ENCODE measurements around the gene FAM161B. TPM values are rescaled to one million over a fixed set of nuclear protein-coding genes. Genes with fewer than 3 reads are reported as not detected.
"Not testable (repeated sequence)": the region's sequence is repeated elsewhere in the genome, so short reads cannot be mapped to it uniquely, and the experiment has no call there.

FAM161B gene
- polyA plus RNA-seq, 4 donors = 2.0 to 5.1 (median 3.1) TPM

- peak overlapping the region in 1 of 3 donors; percentile 32 for H3K27ac ChIP-seq (ENCODE audit: low read depth in 1 of 3, low read length in 2 of 3)
- FAIRE-seq = no peak
- WGBS, 3 donors = 16 to 44% (median 41%) methylated on average over 4 of the region's 4 CpGs
- H3K9me3 ChIP-seq (ENCODE audit: control insufficient read depth in 2 of 2, insufficient read depth in 1 of 2, low read depth in 1 of 2, low read length in 1 of 2) = no peaks in the 10 kb centered on the region
- peak in 1 of 2 donors; percentile 54 for DNase-seq
- peaks cover 2 to 19% (median 5%) of the 10 kb centered on the region in 3 donors for H3K4me1 ChIP-seq (ENCODE audit: control insufficient read depth in 3 of 3, insufficient read depth in 2 of 3, low read depth in 1 of 3, low read length in 2 of 3)
- H3K4me3 ChIP-seq (ENCODE audit: low read depth in 1 of 3, low read length in 3 of 3) = no peak overlapping the region
- peaks cover 3 to 32% (median 7%) of the 10 kb centered on the region in 3 donors for H3K36me3 ChIP-seq (ENCODE audit: control insufficient read depth in 3 of 3, insufficient read depth in 2 of 3, low read depth in 1 of 3, low read length in 3 of 3)
- H3K27me3 ChIP-seq (ENCODE audit: control insufficient read depth in 3 of 3, insufficient read depth in 3 of 3, low read length in 3 of 3) = no peaks in the 10 kb centered on the region
Observed at GRCh38 chr14:73991092-73991491, 41.2 kb upstream of the FAM161B start.

- WGBS, 3 donors = 33 to 68% (median 58%) methylated on average over 5 to 7 of the region's 7 CpGs
- DNase-seq = peak in 1 of 2 donors; percentile 24
- Histone ChIP-seq H3K36me3 (ENCODE audit: control insufficient read depth in 3 of 3, insufficient read depth in 2 of 3, low read depth in 1 of 3, low read length in 3 of 3) (peaks cover 5 to 41% (median 7%) of the 10 kb centered on the region in 3 donors), H3K4me1 (ENCODE audit: control insufficient read depth in 3 of 3, insufficient read depth in 2 of 3, low read depth in 1 of 3, low read length in 2 of 3) (peaks cover 2 to 14% (median 5%) of the 10 kb centered on the region in 3 donors), H3K27ac (ENCODE audit: low read depth in 1 of 3, low read length in 2 of 3) (peak overlapping the region in 1 of 3 donors; percentile 55)
- not testable (repeated sequence) for FAIRE-seq; H3K4me3 ChIP-seq (ENCODE audit: low read depth in 1 of 3, low read length in 3 of 3); H3K27me3 ChIP-seq (ENCODE audit: control insufficient read depth in 3 of 3, insufficient read depth in 3 of 3, low read length in 3 of 3); H3K9me3 ChIP-seq (ENCODE audit: control insufficient read depth in 2 of 2, insufficient read depth in 1 of 2, low read depth in 1 of 2, low read length in 1 of 2)
Observed at GRCh38 chr14:73988656-73989055, 38.8 kb upstream of the FAM161B start.

GRCh38 chr14:73988065-73988464 lies 38.2 kb upstream of the FAM161B start:
- Histone ChIP-seq H3K9me3 (ENCODE audit: control insufficient read depth in 2 of 2, insufficient read depth in 1 of 2, low read depth in 1 of 2, low read length in 1 of 2) (no peaks in the 10 kb centered on the region), H3K4me1 (ENCODE audit: control insufficient read depth in 3 of 3, insufficient read depth in 2 of 3, low read depth in 1 of 3, low read length in 2 of 3) (peaks cover 2 to 10% (median 5%) of the 10 kb centered on the region in 3 donors), H3K36me3 (ENCODE audit: control insufficient read depth in 3 of 3, insufficient read depth in 2 of 3, low read depth in 1 of 3, low read length in 3 of 3) (peaks cover 5 to 45% (median 7%) of the 10 kb centered on the region in 3 donors), H3K4me3 (ENCODE audit: low read depth in 1 of 3, low read length in 3 of 3) (no peak overlapping the region), H3K27ac (ENCODE audit: low read depth in 1 of 3, low read length in 2 of 3) (peak overlapping the region in 1 of 3 donors; percentile 55), H3K27me3 (ENCODE audit: control insufficient read depth in 3 of 3, insufficient read depth in 3 of 3, low read length in 3 of 3) (no peaks in the 10 kb centered on the region)
- no peak for FAIRE-seq
- DNase-seq = no peak
- 55 to 73% (median 69%) methylated on average over 3 of the region's 3 CpGs for WGBS, 3 donors

- peaks cover 0 to 63% (median 9%) of the 10 kb centered on the region in 3 donors for H3K36me3 ChIP-seq (ENCODE audit: control insufficient read depth in 3 of 3, insufficient read depth in 2 of 3, low read depth in 1 of 3, low read length in 3 of 3)
- H3K9me3 ChIP-seq (ENCODE audit: control insufficient read depth in 2 of 2, insufficient read depth in 1 of 2, low read depth in 1 of 2, low read length in 1 of 2) = no peaks in the 10 kb centered on the region
- peak overlapping the region in 2 of 3 donors; percentile 18 to 58 for H3K27ac ChIP-seq (ENCODE audit: low read depth in 1 of 3, low read length in 2 of 3)
- peak; percentile 44 to 59 for DNase-seq
- peaks cover 2 to 9% (median 2%) of the 10 kb centered on the region in 3 donors for H3K4me1 ChIP-seq (ENCODE audit: control insufficient read depth in 3 of 3, insufficient read depth in 2 of 3, low read depth in 1 of 3, low read length in 2 of 3)
- FAIRE-seq = no peak
- H3K27me3 ChIP-seq (ENCODE audit: control insufficient read depth in 3 of 3, insufficient read depth in 3 of 3, low read length in 3 of 3) = no peaks in the 10 kb centered on the region
- WGBS, 3 donors = 32 to 43% (median 41%) methylated on average over 4 of the region's 4 CpGs
- no peak overlapping the region for H3K4me3 ChIP-seq (ENCODE audit: low read depth in 1 of 3, low read length in 3 of 3)
Observed at GRCh38 chr14:73977896-73978295, 28.0 kb upstream of the FAM161B start.

GRCh38 chr14:73976125-73976524 lies 26.2 kb upstream of the FAM161B start:
- DNase-seq (peak in 1 of 2 donors; percentile 92), FAIRE-seq (no peak)
- peaks cover 3 to 62% (median 16%) of the 10 kb centered on the region in 3 donors for H3K36me3 ChIP-seq (ENCODE audit: control insufficient read depth in 3 of 3, insufficient read depth in 2 of 3, low read depth in 1 of 3, low read length in 3 of 3)

GRCh38 chr14:73973497-73973896 lies 23.6 kb upstream of the FAM161B start:
- FAIRE-seq (no peak), DNase-seq (peak in 1 of 2 donors; percentile 40)
- no peak overlapping the region for H3K4me3 ChIP-seq (ENCODE audit: low read depth in 1 of 3, low read length in 3 of 3)
- no peak overlapping the region for H3K27ac ChIP-seq (ENCODE audit: low read depth in 1 of 3, low read length in 2 of 3)
- H3K27me3 ChIP-seq (ENCODE audit: control insufficient read depth in 3 of 3, insufficient read depth in 3 of 3, low read length in 3 of 3) = no peaks in the 10 kb centered on the region
- H3K4me1 ChIP-seq (ENCODE audit: control insufficient read depth in 3 of 3, insufficient read depth in 2 of 3, low read depth in 1 of 3, low read length in 2 of 3) = peaks cover 2 to 9% (median 2%) of the 10 kb centered on the region in 3 donors
- 65 to 73% (median 70%) methylated on average over 2 of the region's 2 CpGs for WGBS, 3 donors
- peaks cover 14 to 64% (median 19%) of the 10 kb centered on the region in 3 donors for H3K36me3 ChIP-seq (ENCODE audit: control insufficient read depth in 3 of 3, insufficient read depth in 2 of 3, low read depth in 1 of 3, low read length in 3 of 3)
- no peaks in the 10 kb centered on the region for H3K9me3 ChIP-seq (ENCODE audit: control insufficient read depth in 2 of 2, insufficient read depth in 1 of 2, low read depth in 1 of 2, low read length in 1 of 2)

More at GRCh38 chr14:73976125-73976524, 26.2 kb upstream of the FAM161B start:
- H3K27me3 ChIP-seq (ENCODE audit: control insufficient read depth in 3 of 3, insufficient read depth in 3 of 3, low read length in 3 of 3) = no peaks in the 10 kb centered on the region
- H3K4me1 ChIP-seq (ENCODE audit: control insufficient read depth in 3 of 3, insufficient read depth in 2 of 3, low read depth in 1 of 3, low read length in 2 of 3) = peaks cover 2 to 9% (median 2%) of the 10 kb centered on the region in 3 donors
- H3K9me3 ChIP-seq (ENCODE audit: control insufficient read depth in 2 of 2, insufficient read depth in 1 of 2, low read depth in 1 of 2, low read length in 1 of 2) = no peaks in the 10 kb centered on the region
- H3K4me3 ChIP-seq (ENCODE audit: low read depth in 1 of 3, low read length in 3 of 3) = no peak overlapping the region
- 14 to 60% (median 34%) methylated on average over 6 of the region's 6 CpGs for WGBS, 3 donors
- peak overlapping the region in 1 of 3 donors; percentile 38 for H3K27ac ChIP-seq (ENCODE audit: low read depth in 1 of 3, low read length in 2 of 3)

- peaks cover 16 to 62% (median 19%) of the 10 kb centered on the region in 3 donors for H3K36me3 ChIP-seq (ENCODE audit: control insufficient read depth in 3 of 3, insufficient read depth in 2 of 3, low read depth in 1 of 3, low read length in 3 of 3)
Observed at GRCh38 chr14:73968885-73969284, 19.0 kb upstream of the FAM161B start.

GRCh38 chr14:73965216-73965615 lies 15.3 kb upstream of the FAM161B start:
- H3K36me3 ChIP-seq (ENCODE audit: control insufficient read depth in 3 of 3, insufficient read depth in 2 of 3, low read depth in 1 of 3, low read length in 3 of 3) = peaks cover 14 to 53% (median 20%) of the 10 kb centered on the region in 3 donors
- H3K27ac ChIP-seq (ENCODE audit: low read depth in 1 of 3, low read length in 2 of 3) = no peak overlapping the region
- no peak for FAIRE-seq

More at GRCh38 chr14:73968885-73969284, 19.0 kb upstream of the FAM161B start:
- 70 to 96% (median 79%) methylated on average over 2 of the region's 2 CpGs for WGBS, 3 donors
- Histone ChIP-seq H3K4me1 (ENCODE audit: control insufficient read depth in 3 of 3, insufficient read depth in 2 of 3, low read depth in 1 of 3, low read length in 2 of 3) (peaks cover 0 to 2% (median 0%) of the 10 kb centered on the region in 3 donors), H3K27me3 (ENCODE audit: control insufficient read depth in 3 of 3, insufficient read depth in 3 of 3, low read length in 3 of 3) (no peaks in the 10 kb centered on the region), H3K27ac (ENCODE audit: low read depth in 1 of 3, low read length in 2 of 3) (no peak overlapping the region), H3K4me3 (ENCODE audit: low read depth in 1 of 3, low read length in 3 of 3) (no peak overlapping the region), H3K9me3 (ENCODE audit: control insufficient read depth in 2 of 2, insufficient read depth in 1 of 2, low read depth in 1 of 2, low read length in 1 of 2) (no peaks in the 10 kb centered on the region)
- FAIRE-seq (no peak), DNase-seq (no peak)

GRCh38 chr14:73961192-73961591 lies 11.3 kb upstream of the FAM161B start:
- Histone ChIP-seq H3K36me3 (ENCODE audit: control insufficient read depth in 3 of 3, insufficient read depth in 2 of 3, low read depth in 1 of 3, low read length in 3 of 3) (peaks cover 10 to 47% (median 11%) of the 10 kb centered on the region in 3 donors), H3K4me1 (ENCODE audit: control insufficient read depth in 3 of 3, insufficient read depth in 2 of 3, low read depth in 1 of 3, low read length in 2 of 3) (no peaks in the 10 kb centered on the region), H3K9me3 (ENCODE audit: control insufficient read depth in 2 of 2, insufficient read depth in 1 of 2, low read depth in 1 of 2, low read length in 1 of 2) (no peaks in the 10 kb centered on the region), H3K4me3 (ENCODE audit: low read depth in 1 of 3, low read length in 3 of 3) (no peak overlapping the region), H3K27ac (ENCODE audit: low read depth in 1 of 3, low read length in 2 of 3) (no peak overlapping the region), H3K27me3 (ENCODE audit: control insufficient read depth in 3 of 3, insufficient read depth in 3 of 3, low read length in 3 of 3) (no peaks in the 10 kb centered on the region)
- 82 to 90% (median 87%) methylated on average over 12 of the region's 12 CpGs for WGBS, 3 donors
- FAIRE-seq (no peak), DNase-seq (no peak)

More at GRCh38 chr14:73965216-73965615, 15.3 kb upstream of the FAM161B start:
- DNase-seq = no peak
- H3K4me3 ChIP-seq (ENCODE audit: low read depth in 1 of 3, low read length in 3 of 3) = no peak overlapping the region
- WGBS, 3 donors = 93 to 95% (median 94%) methylated on average over 4 of the region's 4 CpGs
- no peaks in the 10 kb centered on the region for H3K27me3 ChIP-seq (ENCODE audit: control insufficient read depth in 3 of 3, insufficient read depth in 3 of 3, low read length in 3 of 3)
- H3K4me1 ChIP-seq (ENCODE audit: control insufficient read depth in 3 of 3, insufficient read depth in 2 of 3, low read depth in 1 of 3, low read length in 2 of 3) = no peaks in the 10 kb centered on the region
- no peaks in the 10 kb centered on the region for H3K9me3 ChIP-seq (ENCODE audit: control insufficient read depth in 2 of 2, insufficient read depth in 1 of 2, low read depth in 1 of 2, low read length in 1 of 2)

Data from small intestine (tissue), 7 donors.